HL-60 (cell line): ENCODE measurements around the gene ISYNA1.

Experiments used
- DNase-seq, 2 experiments: peaks; one replicate each; pipeline ENCODE4 v3.0.0-alpha.2; 2010 to 2020; ENCODE audit warnings: low read depth in 1 of 2, low spot score in 1 of 2
- H3K27ac ChIP-seq: fragments of 250-450 bp; sonication (Bioruptor Pico); replicated peaks from 2 replicates; pipeline ENCODE4 v1.5.1; 2020; ENCODE audit warnings: mild to moderate bottlenecking, moderate library complexity
- H3K27me3 ChIP-seq: fragments of 250-450 bp; sonication (Bioruptor Pico); 2 replicates; pipeline ENCODE4 v1.5.1; 2021; ENCODE audit warnings: mild to moderate bottlenecking, moderate library complexity; ENCODE audit not compliant: insufficient read depth, poor library complexity, severe bottlenecking
- H3K4me3 ChIP-seq: replicated peaks from 2 replicates; pipeline ENCODE4 v1.5.1; 2011; ENCODE audit warnings: mild to moderate bottlenecking, control low read depth, low read length; ENCODE audit not compliant: insufficient read depth
- GABPA ChIP-seq: IDR thresholded peaks from 2 replicates; pipeline ENCODE4 v1.6.1; 2012; ENCODE audit warnings: low read depth
- POLR2AphosphoS5 ChIP-seq: IDR thresholded peaks from 2 replicates; pipeline ENCODE4 v1.6.1; 2012; ENCODE audit warnings: low read depth
- SPI1 ChIP-seq: IDR thresholded peaks from 2 replicates; pipeline ENCODE4 v1.6.1; 2012; ENCODE audit warnings: low read depth, mild to moderate bottlenecking, borderline replicate concordance
- TF ChIP-seq, protein P1 (sequence below): IDR thresholded peaks from 2 replicates; pipeline ENCODE4 v1.6.1; 2012; ENCODE audit warnings: low read depth; ENCODE audit not compliant: insufficient replicate concordance
- TF ChIP-seq, protein P2 (sequence below): IDR thresholded peaks from one replicate; pipeline ENCODE4 v1.5.1; 2011; ENCODE audit warnings: low read length, control low read depth, inconsistent platforms; ENCODE audit not compliant: insufficient read depth

The ISYNA1 gene

DNA sequence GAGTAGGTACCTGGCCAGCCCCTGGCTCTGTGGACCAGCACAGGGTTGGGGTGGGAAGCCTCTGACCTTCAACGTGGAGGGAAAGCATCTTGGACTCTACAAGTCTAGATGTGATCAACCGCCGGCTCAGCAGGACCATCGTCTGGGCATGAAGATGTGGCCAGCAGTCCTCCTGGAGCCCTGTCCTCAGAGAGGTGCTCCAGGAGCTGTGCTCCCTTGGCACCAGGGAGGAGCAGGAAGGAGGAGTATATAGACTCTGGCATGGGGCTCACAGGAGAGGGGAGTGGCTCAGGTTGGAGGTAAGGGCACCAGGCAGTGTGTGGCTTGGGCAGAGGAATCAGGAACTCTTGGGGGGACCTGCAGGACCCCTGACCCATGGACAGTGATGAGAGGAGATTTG is 18.3 kb upstream of the ISYNA1 start:
- H3K4me3 ChIP-seq: no peak overlapping the region
- no peaks in the 10 kb centered on the region for H3K27me3 ChIP-seq
- TF ChIP-seq GABPA: no peak
- TF ChIP-seq, protein P1, sequence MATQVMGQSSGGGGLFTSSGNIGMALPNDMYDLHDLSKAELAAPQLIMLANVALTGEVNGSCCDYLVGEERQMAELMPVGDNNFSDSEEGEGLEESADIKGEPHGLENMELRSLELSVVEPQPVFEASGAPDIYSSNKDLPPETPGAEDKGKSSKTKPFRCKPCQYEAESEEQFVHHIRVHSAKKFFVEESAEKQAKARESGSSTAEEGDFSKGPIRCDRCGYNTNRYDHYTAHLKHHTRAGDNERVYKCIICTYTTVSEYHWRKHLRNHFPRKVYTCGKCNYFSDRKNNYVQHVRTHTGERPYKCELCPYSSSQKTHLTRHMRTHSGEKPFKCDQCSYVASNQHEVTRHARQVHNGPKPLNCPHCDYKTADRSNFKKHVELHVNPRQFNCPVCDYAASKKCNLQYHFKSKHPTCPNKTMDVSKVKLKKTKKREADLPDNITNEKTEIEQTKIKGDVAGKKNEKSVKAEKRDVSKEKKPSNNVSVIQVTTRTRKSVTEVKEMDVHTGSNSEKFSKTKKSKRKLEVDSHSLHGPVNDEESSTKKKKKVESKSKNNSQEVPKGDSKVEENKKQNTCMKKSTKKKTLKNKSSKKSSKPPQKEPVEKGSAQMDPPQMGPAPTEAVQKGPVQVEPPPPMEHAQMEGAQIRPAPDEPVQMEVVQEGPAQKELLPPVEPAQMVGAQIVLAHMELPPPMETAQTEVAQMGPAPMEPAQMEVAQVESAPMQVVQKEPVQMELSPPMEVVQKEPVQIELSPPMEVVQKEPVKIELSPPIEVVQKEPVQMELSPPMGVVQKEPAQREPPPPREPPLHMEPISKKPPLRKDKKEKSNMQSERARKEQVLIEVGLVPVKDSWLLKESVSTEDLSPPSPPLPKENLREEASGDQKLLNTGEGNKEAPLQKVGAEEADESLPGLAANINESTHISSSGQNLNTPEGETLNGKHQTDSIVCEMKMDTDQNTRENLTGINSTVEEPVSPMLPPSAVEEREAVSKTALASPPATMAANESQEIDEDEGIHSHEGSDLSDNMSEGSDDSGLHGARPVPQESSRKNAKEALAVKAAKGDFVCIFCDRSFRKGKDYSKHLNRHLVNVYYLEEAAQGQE: no peak
- TF ChIP-seq, protein P2, sequence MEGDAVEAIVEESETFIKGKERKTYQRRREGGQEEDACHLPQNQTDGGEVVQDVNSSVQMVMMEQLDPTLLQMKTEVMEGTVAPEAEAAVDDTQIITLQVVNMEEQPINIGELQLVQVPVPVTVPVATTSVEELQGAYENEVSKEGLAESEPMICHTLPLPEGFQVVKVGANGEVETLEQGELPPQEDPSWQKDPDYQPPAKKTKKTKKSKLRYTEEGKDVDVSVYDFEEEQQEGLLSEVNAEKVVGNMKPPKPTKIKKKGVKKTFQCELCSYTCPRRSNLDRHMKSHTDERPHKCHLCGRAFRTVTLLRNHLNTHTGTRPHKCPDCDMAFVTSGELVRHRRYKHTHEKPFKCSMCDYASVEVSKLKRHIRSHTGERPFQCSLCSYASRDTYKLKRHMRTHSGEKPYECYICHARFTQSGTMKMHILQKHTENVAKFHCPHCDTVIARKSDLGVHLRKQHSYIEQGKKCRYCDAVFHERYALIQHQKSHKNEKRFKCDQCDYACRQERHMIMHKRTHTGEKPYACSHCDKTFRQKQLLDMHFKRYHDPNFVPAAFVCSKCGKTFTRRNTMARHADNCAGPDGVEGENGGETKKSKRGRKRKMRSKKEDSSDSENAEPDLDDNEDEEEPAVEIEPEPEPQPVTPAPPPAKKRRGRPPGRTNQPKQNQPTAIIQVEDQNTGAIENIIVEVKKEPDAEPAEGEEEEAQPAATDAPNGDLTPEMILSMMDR: no peak
- no peak for TF ChIP-seq SPI1
- TF ChIP-seq POLR2AphosphoS5: no peak
- H3K27ac ChIP-seq: no peak overlapping the region
- no peak for DNase-seq

DNA sequence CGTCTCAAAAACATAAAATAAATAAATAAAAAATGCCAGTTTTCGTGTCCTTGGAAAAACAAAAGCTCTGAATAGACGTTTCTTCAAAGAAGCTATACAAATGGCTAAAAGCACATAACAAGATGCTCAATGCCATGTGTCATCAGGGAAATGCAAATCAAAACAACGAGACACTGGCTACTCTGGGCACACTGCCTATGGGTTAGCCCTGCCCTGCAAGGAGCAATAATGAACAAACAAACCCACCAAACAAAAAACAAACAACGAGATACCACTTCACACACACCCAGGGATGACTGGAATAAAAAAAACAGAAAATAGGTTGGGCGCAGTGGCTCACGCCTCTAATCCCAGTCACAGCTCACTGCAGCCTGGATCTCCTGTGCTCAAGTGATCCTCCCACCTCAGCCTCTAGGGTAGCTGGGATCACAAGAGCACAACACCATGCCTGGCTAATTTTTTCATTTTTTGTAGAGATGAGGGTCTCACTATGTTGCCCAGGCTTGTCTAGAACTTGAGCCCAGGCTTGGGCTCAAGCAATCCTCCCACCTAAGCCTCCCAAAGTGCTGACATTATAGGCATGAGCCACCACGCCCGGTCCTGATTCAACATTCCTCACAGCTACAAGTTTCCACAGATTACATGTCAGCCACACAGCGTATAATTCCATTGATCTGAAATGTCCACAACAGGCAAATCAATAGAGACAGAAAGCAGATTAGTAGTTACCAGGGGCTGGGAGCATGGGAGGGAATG is 15.5 kb upstream of the ISYNA1 start:
- no peak for DNase-seq
- Histone ChIP-seq H3K27ac (no peak overlapping the region), H3K27me3 (no peaks in the 10 kb centered on the region), H3K4me3 (no peak overlapping the region)
- TF ChIP-seq, protein P1: no peak
- TF ChIP-seq GABPA (no peak), SPI1 (no peak), POLR2AphosphoS5 (no peak)
- TF ChIP-seq, protein P2: no peak

DNA sequence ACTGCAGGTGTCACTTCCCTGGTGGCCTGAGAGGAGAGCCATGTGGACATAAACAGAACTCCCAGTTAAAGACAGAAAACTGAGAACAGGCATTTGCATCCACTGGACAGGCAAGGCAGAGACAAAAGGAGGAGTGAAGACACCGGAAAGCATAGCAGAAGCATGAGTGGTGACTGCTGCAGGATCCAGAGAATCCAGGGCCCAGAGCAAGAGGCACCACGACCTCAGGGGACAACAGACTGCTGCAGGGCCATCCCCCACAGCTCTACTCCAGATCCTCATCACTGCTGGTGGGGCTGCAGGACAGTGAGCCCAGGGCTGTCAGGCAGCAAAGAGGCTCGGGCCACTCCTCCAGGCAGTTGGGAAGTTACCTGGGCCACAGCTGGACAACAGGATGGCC is 14.5 kb upstream of the ISYNA1 start:
- H3K27ac ChIP-seq: no peak overlapping the region
- H3K4me3 ChIP-seq: no peak overlapping the region
- TF ChIP-seq, protein P1: no peak
- TF ChIP-seq POLR2AphosphoS5 (no peak), GABPA (no peak), SPI1 (no peak)
- TF ChIP-seq, protein P2: no peak
- no peak for DNase-seq
- H3K27me3 ChIP-seq: no peaks in the 10 kb centered on the region
